ENCODE data around the gene MPRIP.
"Not testable (repeated sequence)": the region's sequence is repeated elsewhere in the genome, so short reads cannot be mapped to it uniquely, and the experiment has no call there.

The MPRIP gene

DNA sequence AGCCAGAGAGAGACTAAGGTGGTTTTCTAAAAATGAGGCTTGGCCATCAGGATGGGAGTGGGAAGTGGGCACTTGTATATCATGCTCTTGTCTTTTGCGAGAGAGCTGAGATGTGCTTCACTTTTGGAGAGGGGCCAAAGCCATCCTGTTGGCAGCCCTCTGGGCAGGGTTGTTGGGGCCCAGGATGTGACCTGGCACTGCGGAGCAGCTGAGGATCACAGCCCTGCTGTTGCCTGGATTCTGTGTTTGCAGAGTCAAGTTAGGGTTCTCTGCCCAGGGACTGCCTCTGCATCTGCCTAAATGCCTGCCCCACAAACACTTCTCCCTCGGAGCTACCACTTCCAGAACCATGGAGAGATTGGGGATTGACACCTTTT lies 92.7 kb downstream of the MPRIP start:
- ChIA-PET CTCF (interaction anchor here (1.3 to 1.6 kb wide), 2 partner anchors 16 to 81 kb away, joined by 3 to 4 read pairs; no protein-coding TSS in a partner anchor), POLR2A (no interaction called here)
- TF ChIP-seq, protein P1, sequence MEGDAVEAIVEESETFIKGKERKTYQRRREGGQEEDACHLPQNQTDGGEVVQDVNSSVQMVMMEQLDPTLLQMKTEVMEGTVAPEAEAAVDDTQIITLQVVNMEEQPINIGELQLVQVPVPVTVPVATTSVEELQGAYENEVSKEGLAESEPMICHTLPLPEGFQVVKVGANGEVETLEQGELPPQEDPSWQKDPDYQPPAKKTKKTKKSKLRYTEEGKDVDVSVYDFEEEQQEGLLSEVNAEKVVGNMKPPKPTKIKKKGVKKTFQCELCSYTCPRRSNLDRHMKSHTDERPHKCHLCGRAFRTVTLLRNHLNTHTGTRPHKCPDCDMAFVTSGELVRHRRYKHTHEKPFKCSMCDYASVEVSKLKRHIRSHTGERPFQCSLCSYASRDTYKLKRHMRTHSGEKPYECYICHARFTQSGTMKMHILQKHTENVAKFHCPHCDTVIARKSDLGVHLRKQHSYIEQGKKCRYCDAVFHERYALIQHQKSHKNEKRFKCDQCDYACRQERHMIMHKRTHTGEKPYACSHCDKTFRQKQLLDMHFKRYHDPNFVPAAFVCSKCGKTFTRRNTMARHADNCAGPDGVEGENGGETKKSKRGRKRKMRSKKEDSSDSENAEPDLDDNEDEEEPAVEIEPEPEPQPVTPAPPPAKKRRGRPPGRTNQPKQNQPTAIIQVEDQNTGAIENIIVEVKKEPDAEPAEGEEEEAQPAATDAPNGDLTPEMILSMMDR (IDR thresholded peaks at IDR 0.05; ENCODE audit: control extremely low read depth, extremely low read depth, low read depth, missing control alignments): no peak
- no peak for DNase-seq (ENCODE audit: extremely low spot score)

DNA sequence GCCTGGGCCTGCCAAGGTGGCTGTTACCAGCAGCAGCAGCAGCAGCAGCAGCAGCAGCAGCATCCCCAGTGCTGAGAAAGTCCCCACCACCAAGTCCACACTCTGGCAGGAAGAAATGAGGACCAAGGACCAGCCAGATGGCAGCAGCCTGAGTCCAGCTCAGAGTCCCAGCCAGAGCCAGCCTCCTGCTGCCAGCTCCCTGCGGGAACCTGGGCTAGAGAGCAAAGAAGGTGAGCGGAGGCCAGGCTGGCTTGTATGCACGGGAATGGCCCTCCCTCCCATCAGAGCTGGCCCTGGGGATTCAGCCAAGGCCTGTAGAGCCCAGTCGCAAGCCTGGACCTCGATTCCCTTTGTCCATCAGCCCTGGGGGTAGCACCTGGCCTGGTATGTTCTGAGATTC lies 94.0 kb downstream of the MPRIP start:
- DNase-seq (ENCODE audit: extremely low spot score); POLR2A ChIA-PET: not testable (repeated sequence)
- CTCF ChIA-PET: interaction anchor here (1.3 to 1.6 kb wide), 2 partner anchors 17 to 82 kb away, joined by 3 to 4 read pairs; no protein-coding TSS in a partner anchor

DNA sequence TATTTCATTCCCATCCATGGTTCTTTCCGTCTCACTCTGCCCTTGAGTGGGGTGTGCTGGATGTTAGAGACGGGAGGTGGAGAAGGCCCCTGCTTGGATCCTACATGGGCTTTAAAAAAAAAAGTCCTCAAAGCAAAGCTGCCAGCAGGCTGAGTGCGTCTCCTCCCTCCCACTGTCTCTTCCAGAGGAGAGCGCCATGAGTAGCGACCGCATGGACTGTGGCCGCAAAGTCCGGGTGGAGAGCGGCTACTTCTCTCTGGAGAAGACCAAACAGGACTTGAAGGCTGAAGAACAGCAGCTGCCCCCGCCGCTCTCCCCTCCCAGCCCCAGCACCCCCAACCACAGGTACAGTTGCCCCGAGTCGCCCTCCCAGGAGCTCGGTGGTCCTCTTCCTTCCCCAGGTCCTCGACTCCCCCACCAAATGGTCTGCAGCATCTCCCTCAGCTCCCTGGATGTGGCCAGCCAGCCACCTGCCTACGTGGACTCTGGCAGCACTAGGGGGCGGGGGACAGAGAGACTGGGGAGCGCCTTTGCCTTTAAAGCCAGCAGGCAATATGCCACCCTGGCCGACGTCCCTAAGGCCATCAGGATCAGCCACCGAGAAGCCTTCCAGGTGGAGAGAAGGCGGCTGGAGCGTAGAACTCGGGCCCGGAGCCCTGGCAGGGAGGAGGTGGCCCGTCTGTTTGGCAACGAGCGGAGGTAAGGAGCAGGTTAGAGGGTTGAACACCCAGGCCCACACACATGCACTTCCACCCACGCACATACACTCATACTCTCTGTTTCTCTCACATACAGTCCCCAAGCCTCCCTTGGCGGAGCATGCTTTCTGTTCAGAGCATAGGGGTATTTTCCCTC lies 95.7 kb downstream of the MPRIP start:
- TF ChIP-seq, protein P1 (IDR thresholded peaks at IDR 0.05; ENCODE audit: control extremely low read depth, extremely low read depth, low read depth, missing control alignments): no peak
- peak; percentile 66 for DNase-seq (ENCODE audit: extremely low spot score)
- ChIA-PET POLR2A (interaction anchor here (0.7 kb wide), 1 partner anchor 9 kb away, joined by 3 read pairs; no protein-coding TSS in a partner anchor), CTCF (interaction anchor here (1.5 to 1.7 kb wide), 2 partner anchors 9 to 146 kb away, joined by 3 to 4 read pairs; no protein-coding TSS in a partner anchor)

DNA sequence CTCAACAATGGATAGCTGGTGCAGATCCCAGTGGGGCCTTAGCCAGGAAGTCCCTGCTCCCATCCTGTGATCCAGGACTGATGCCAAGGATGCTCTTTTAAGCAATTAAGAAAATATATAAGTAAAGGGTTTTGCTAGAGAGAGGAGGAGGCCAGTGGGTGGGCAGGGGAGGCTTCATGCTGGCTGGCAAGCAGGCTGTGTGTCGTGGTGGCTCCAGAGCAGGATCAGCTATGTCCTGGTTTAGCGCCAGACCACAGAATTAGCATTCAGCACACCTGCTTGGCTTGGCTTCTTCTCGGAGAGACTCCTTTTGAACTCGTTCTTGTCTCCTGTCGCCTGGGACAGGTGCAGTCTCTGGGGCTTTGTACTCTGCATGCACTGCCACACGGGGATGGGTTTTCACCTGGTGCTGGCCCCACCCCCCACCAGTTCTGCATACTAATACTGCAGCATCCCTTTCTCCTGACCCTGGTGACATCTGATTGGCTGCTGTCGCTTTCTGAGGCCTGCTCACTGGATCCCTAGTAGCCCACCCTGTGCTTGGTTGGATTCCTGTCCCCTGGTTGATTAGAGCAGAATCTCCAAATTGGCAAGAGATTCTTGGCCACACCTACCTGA lies 97.8 kb downstream of the MPRIP start:
- POLR2A ChIA-PET: no interaction called here
- CTCF ChIA-PET: interaction anchor here (1.5 kb wide), 1 partner anchor 148 kb away, joined by 3 read pairs; no protein-coding TSS in a partner anchor
- DNase-seq (ENCODE audit: extremely low spot score): no peak
- TF ChIP-seq, protein P1 (IDR thresholded peaks at IDR 0.05; ENCODE audit: control extremely low read depth, extremely low read depth, low read depth, missing control alignments): no peak

DNA sequence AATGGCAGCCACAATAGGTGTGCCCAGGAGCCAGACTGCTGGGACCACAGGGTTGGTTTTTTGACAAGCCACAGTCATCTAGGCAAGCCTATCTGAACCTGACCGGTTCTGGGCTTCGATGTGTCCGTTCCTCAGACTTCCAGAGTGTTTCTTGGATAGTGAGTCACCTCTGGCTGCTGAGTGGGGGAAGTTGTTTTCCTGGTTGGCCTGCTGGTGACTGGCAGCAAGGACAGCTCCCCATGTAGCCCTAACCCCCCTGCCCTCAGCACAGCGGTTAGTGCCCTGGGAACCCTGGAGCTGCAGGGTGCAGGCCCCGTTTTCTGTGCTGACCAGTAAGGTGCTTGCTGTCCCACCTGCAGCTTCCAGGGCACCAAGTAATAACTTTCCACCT lies 98.3 kb downstream of the MPRIP start:
- POLR2A ChIA-PET: no interaction called here
- CTCF ChIA-PET: interaction anchor here (1.7 to 4.0 kb wide), 7 partner anchors 11 to 140 kb away, joined by 3 to 22 read pairs (median 6); no protein-coding TSS in a partner anchor
- DNase-seq (ENCODE audit: extremely low spot score): no peak
- TF ChIP-seq, protein P1 (IDR thresholded peaks at IDR 0.05; ENCODE audit: control extremely low read depth, extremely low read depth, low read depth, missing control alignments): no peak

DNA sequence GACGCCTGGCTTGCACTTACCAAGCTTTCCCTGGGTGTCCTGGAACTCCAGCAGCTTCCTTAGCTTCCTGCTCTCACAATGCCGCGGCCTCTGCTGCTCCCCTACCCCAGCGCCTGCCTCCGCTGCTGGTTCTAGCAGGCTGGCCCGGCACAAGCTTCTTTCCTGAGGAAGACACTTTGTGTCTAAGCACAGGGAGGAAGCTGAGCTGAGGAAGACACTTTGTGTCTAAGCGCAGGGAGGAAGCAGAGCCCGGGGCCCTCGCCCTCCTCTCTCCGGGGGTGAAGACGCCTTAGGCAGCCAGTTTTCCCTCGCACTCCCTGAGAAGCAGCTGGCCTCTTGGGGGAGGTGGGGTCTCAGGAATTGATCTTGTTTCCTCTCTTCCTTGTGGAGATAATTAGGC lies 99.0 kb downstream of the MPRIP start:
- no peak for DNase-seq (ENCODE audit: extremely low spot score)
- CTCF ChIA-PET: interaction anchor here (0.8 to 4.0 kb wide), 18 partner anchors 10 to 500 kb away, joined by 3 to 22 read pairs (median 4); no protein-coding TSS in a partner anchor
- TF ChIP-seq, protein P1 (IDR thresholded peaks at IDR 0.05; ENCODE audit: control extremely low read depth, extremely low read depth, low read depth, missing control alignments): no peak
- POLR2A ChIA-PET: no interaction called here
